Endothelial cell of umbilical vein (primary cell): ENCODE measurements around the gene MED22. TPM values are rescaled to one million over a fixed set of nuclear protein-coding genes. Genes with fewer than 3 reads are reported as not detected.

Source experiments
- BruUV-seq: library from RNA; stranded (reverse); fragments of 400-500 nt; replicated peaks from 2 replicates; lab custom pipeline; 2021; lab: Mats Ljungman, UMichigan
- CTCF ChIA-PET: fragments of 300-600, 350-600 bp; sonication (Branson Sonifier 250); formaldehyde crosslinking; loops from one replicate; lab custom pipeline; 2021; ENCODE audit warnings: antibody characterized with exemption, inconsistent platforms; lab: Charles Lee
- POLR2A ChIA-PET: fragments of 300-600, 350-600 bp; sonication (Branson Sonifier 250); formaldehyde crosslinking; loops from one replicate; lab custom pipeline; 2021; ENCODE audit warnings: antibody characterized with exemption, inconsistent platforms; lab: Charles Lee
- DNase-seq: peaks from one replicate; pipeline ENCODE4 v3.0.0-alpha.2; 2011; ENCODE audit warnings: low read depth, low spot score
- FAIRE-seq: peaks from 2 replicates; lab custom pipeline; 2011; peaks lifted over from hg19 to GRCh38; lab: Jason Lieb, UNC
- H2AFZ ChIP-seq: 2 replicates; pipeline ENCODE4 v1.6.0; 2012; ENCODE audit warnings: low read depth, low read length, control low read depth, inconsistent platforms
- H3K27ac ChIP-seq: 2 replicates; pipeline ENCODE4 v1.5.1; 2011; ENCODE audit warnings: low read depth, mild to moderate bottlenecking, control low read depth, low read length, moderate library complexity; ENCODE audit not compliant: insufficient read depth
- H3K27me3 ChIP-seq, 2 experiments: 2 replicates each; pipeline versions ENCODE4 v1.6.0 to v1.6.1; 2011; ENCODE audit warnings: low read length in 2 of 2, mixed read lengths in 1 of 2; ENCODE audit not compliant: control insufficient read depth in 2 of 2, insufficient read depth in 2 of 2
- H3K36me3 ChIP-seq, 2 experiments: 2 replicates in 1 of 2; 3 replicates in 1 of 2; pipeline ENCODE4 v1.5.1; 2011; ENCODE audit warnings: low read length in 2 of 2, mild to moderate bottlenecking in 1 of 2, moderate library complexity in 1 of 2; ENCODE audit not compliant: control insufficient read depth in 2 of 2, insufficient read depth in 2 of 2; ENCODE audit errors: extremely low read depth in 1 of 2
- H3K4me1 ChIP-seq: 3 replicates; pipeline ENCODE4 v1.5.1; 2011; ENCODE audit warnings: mild to moderate bottlenecking, low read length; ENCODE audit not compliant: control insufficient read depth, insufficient read depth; ENCODE audit errors: extremely low read depth
- H3K4me2 ChIP-seq: 2 replicates; pipeline ENCODE4 v1.6.1; 2011; ENCODE audit warnings: low read length, control low read depth, mixed read lengths; ENCODE audit not compliant: insufficient read depth
- H3K4me3 ChIP-seq, 3 experiments: fragments of 200-600 bp in 1 of 3; sonication (generic), shearing (Covaris generic) in 1 of 3; replicated peaks in 1 of 3; 2 replicates each; pipeline ENCODE4 v1.5.1; 2011 to 2016; ENCODE audit warnings: control low read depth in 3 of 3, low read length in 3 of 3, mild to moderate bottlenecking in 2 of 3, inconsistent platforms in 1 of 3, low read depth in 1 of 3, moderate library complexity in 1 of 3; ENCODE audit not compliant: insufficient read depth in 1 of 3
- H3K79me2 ChIP-seq: 2 replicates; pipeline ENCODE4 v1.6.0; 2012; ENCODE audit warnings: low read length, inconsistent platforms; ENCODE audit not compliant: control insufficient read depth, insufficient read depth
- H3K9ac ChIP-seq: replicated peaks from 2 replicates; pipeline ENCODE3; 2011; ENCODE audit warnings: low read length, control low read depth; ENCODE audit not compliant: insufficient read depth; ENCODE audit errors: extremely low read depth
- H3K9me1 ChIP-seq: replicated peaks from 3 replicates; pipeline ENCODE4 v1.6.0; 2011; ENCODE audit warnings: mild to moderate bottlenecking, low read length; ENCODE audit not compliant: control insufficient read depth, insufficient read depth; ENCODE audit errors: extremely low read depth
- H3K9me3 ChIP-seq: replicated peaks from 2 replicates; pipeline ENCODE4 v1.5.1; 2012; ENCODE audit warnings: low read length, inconsistent platforms; ENCODE audit not compliant: control insufficient read depth, insufficient read depth
- H4K20me1 ChIP-seq: replicated peaks from 2 replicates; pipeline ENCODE3; 2011; ENCODE audit warnings: mild to moderate bottlenecking, low read length; ENCODE audit not compliant: control insufficient read depth, insufficient read depth; ENCODE audit errors: extremely low read depth
- EZH2 ChIP-seq: IDR thresholded peaks from 2 replicates; pipeline ENCODE4 v1.6.1; 2012; ENCODE audit warnings: borderline replicate concordance, low read depth, mild to moderate bottlenecking, moderate library complexity, low read length, inconsistent platforms; ENCODE audit not compliant: severe bottlenecking
- FOS ChIP-seq: IDR thresholded peaks from 2 replicates; pipeline ENCODE4 v1.6.1; 2011; ENCODE audit warnings: mild to moderate bottlenecking, low read length, moderate library complexity, borderline replicate concordance; ENCODE audit not compliant: insufficient read depth
- GATA2 ChIP-seq: IDR thresholded peaks from 2 replicates; pipeline ENCODE4 v1.7.0; 2011; ENCODE audit warnings: low read depth, mild to moderate bottlenecking, moderate library complexity, mixed read lengths, low read length; ENCODE audit not compliant: insufficient read length, insufficient read depth
- JUN ChIP-seq: IDR thresholded peaks from 2 replicates; pipeline ENCODE4 v1.6.1; 2011; ENCODE audit warnings: borderline replicate concordance, low read depth; ENCODE audit not compliant: insufficient read length, insufficient read depth
- MYC ChIP-seq: IDR thresholded peaks from one replicate; pipeline ENCODE4 v1.6.1; 2011; ENCODE audit warnings: mild to moderate bottlenecking, low read depth, low read length
- POLR2A ChIP-seq: IDR thresholded peaks from 2 replicates; pipeline ENCODE4 v1.6.1; 2012; ENCODE audit warnings: low read depth, mild to moderate bottlenecking, control low read depth, low read length
- POLR2AphosphoS5 ChIP-seq: IDR thresholded peaks from 2 replicates; pipeline ENCODE4 v1.6.1; 2012; ENCODE audit warnings: low read depth, mild to moderate bottlenecking, control low read depth, low read length, moderate library complexity; ENCODE audit not compliant: insufficient read depth
- dilution Hi-C: fragments of 300-500 bp; cut with MboI; formaldehyde crosslinking; loops from one replicate; pipeline ENCODE4 v1.15.0; 2019; ENCODE audit warnings: low sequenced_read_pairs; ENCODE audit not compliant: extremely low pct_ligation_motif_present
- intact Hi-C: fragments of 100-400 bp; cut with micrococcal nuclease; formaldehyde crosslinking; loops from one replicate; pipeline ENCODE4 v1.10.0; 2022
- polyA plus RNA-seq, 4 experiments: library from polyadenylated mRNA; depleted of rRNA in 3 of 4; stranded (reverse) in 3 of 4; unstranded in 1 of 4; fragments of >200 nt; gene quantifications; 2 replicates each; pipeline versions ENCODE4 v1.2.1 to v1.2.3, GENCODE V29; 2011 to 2012; ENCODE audit warnings: missing spikeins in 1 of 4
- total RNA-seq: library from RNA; stranded (reverse); gene quantifications from 2 replicates; pipeline ENCODE4 v1.2.3, GENCODE V29; 2021
- TF ChIP-seq, protein P1 (sequence below), 2 donors: IDR thresholded peaks; 1 replicate in 1 of 2; 2 replicates in 1 of 2; pipeline ENCODE4 v1.5.1; 2011; ENCODE audit warnings: low read length in 2 of 2, mild to moderate bottlenecking in 2 of 2, moderate library complexity in 2 of 2, control low read depth in 1 of 2, inconsistent platforms in 1 of 2, low read depth in 1 of 2; ENCODE audit not compliant: insufficient read depth in 1 of 2; ENCODE audit errors: extremely low read depth in 1 of 2
- TF ChIP-seq, protein P2 (sequence below): IDR thresholded peaks from 2 replicates; pipeline ENCODE4 v1.6.1; 2011; ENCODE audit not compliant: insufficient read depth, insufficient read length

Gene MED22
- total and polyA plus RNA-seq, 2 donors (not counting 3 experiments of a cell fraction or from before 2014, with no cell fraction given) = 25.7 to 27.4 TPM

DNA sequence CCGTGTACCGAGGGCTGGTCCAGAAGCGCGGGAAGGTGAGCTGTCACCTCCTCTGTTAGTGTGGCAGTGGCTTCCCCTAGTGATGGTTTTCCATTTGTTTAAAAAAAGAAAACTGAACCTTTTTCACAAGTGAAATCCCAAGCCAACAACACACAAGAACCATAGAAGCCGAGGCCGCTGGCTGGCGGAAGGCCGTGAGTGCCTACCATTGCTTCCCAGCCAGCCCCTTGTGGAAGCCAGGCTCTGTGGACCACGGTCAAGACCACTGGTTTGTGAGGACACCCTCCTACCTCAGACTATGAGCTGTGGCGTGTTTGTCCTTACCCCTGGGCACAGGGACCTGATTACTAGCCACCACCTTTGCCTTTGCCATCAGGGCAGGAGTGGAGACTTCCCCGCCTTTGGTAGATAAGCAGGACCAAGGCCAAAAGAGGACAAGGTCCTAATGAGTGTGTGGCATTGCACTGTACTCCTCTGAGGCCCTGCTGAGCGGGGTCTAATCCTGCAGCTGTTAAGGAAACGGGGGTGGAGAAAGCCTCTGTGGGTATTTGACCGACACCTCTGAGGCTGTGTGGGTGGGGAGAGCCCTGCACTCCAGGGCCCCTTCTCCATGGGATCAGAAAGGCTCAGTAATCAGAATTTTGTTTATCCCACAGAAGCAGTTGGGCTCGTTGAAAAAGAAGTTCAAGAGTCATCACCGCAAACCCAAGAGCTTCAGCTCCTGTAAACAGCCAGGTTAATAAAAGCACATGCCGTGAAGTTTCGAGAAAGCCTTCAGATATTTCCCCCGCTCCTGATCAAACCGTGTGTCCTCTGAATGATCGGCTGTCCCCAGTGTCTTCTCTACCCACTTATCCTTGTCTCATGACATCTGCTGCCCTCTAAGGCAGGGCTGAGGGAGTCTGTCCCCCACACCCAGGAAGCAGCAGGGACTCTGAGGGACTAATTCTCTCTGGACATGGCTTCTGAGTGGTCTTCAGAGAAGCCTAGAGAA lies 12.8 kb upstream of the MED22 start:
- peaks cover 6% of the 10 kb centered on the region for H3K4me1 ChIP-seq
- FAIRE-seq = no peak
- H3K79me2 ChIP-seq = peaks cover 9% of the 10 kb centered on the region
- no peaks in the 10 kb centered on the region for H4K20me1 ChIP-seq
- ChIA-PET CTCF (interaction anchor here (0.8 to 1.4 kb wide), 2 partner anchors 14 to 125 kb away, joined by 3 to 6 read pairs; no protein-coding TSS in a partner anchor), POLR2A (no interaction called here)
- no peak overlapping the region for H3K9ac ChIP-seq
- no peak overlapping the region for H3K4me3 ChIP-seq
- peaks cover 26 to 46% of the 10 kb centered on the region in 2 experiments for H3K36me3 ChIP-seq
- H2AFZ ChIP-seq = no peak overlapping the region
- TF ChIP-seq FOS (no peak), MYC (no peak), EZH2 (no peak), JUN (no peak), GATA2 (no peak), POLR2AphosphoS5 (no peak), POLR2A (no peak)
- TF ChIP-seq, protein P1, sequence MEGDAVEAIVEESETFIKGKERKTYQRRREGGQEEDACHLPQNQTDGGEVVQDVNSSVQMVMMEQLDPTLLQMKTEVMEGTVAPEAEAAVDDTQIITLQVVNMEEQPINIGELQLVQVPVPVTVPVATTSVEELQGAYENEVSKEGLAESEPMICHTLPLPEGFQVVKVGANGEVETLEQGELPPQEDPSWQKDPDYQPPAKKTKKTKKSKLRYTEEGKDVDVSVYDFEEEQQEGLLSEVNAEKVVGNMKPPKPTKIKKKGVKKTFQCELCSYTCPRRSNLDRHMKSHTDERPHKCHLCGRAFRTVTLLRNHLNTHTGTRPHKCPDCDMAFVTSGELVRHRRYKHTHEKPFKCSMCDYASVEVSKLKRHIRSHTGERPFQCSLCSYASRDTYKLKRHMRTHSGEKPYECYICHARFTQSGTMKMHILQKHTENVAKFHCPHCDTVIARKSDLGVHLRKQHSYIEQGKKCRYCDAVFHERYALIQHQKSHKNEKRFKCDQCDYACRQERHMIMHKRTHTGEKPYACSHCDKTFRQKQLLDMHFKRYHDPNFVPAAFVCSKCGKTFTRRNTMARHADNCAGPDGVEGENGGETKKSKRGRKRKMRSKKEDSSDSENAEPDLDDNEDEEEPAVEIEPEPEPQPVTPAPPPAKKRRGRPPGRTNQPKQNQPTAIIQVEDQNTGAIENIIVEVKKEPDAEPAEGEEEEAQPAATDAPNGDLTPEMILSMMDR (IDR thresholded peaks at IDR 0.05; ENCODE audit: extremely low read depth in 1 of 2, insufficient read depth in 1 of 2, low read depth in 1 of 2, low read length in 2 of 2) = no peak
- TF ChIP-seq, protein P2, sequence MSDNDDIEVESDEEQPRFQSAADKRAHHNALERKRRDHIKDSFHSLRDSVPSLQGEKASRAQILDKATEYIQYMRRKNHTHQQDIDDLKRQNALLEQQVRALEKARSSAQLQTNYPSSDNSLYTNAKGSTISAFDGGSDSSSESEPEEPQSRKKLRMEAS = no peak
- dilution Hi-C loops = no loop called here
- H3K27ac ChIP-seq = no peak overlapping the region
- no peaks in the 10 kb centered on the region for H3K27me3 ChIP-seq
- BruUV-seq = no TSS peak
- intact Hi-C loops = no loop called here
- no peaks in the 10 kb centered on the region for H3K9me1 ChIP-seq
- no peak for DNase-seq
- H3K9me3 ChIP-seq = no peaks in the 10 kb centered on the region
- no peak overlapping the region for H3K4me2 ChIP-seq
